Upper lobe of left lung (tissue), 6 donors: ENCODE data around the gene PRAMEF13. TPM values are rescaled to one million over a fixed set of nuclear protein-coding genes. Genes with fewer than 3 reads are reported as not detected.
"Not testable (repeated sequence)": the region's sequence is repeated elsewhere in the genome, so short reads cannot be mapped to it uniquely, and the experiment has no call there.

ENCODE experiments used
- ATAC-seq, 2 donors: fragments of 200-7000 bp; cut with Tn5 transposase; one replicate each; pipeline ENCODE4 v1.9.1; 2022; ENCODE audit warnings: mild to moderate bottlenecking in 2 of 2, moderate library complexity in 2 of 2; ENCODE audit not compliant: low FRiP score in 2 of 2
- DNase-seq, 2 donors: peaks; one replicate each; pipeline ENCODE4 v3.0.0-alpha.2; 2019 to 2020
- H3K27ac ChIP-seq, 4 donors: fragments of 200-600 bp; sonication (generic); one replicate each; pipeline ENCODE4 v1.5.1; 2016 to 2019
- H3K27me3 ChIP-seq, 4 donors: fragments of 200-600 bp; sonication (generic); one replicate each; pipeline ENCODE4 v1.5.1; 2017 to 2019
- H3K36me3 ChIP-seq, 4 donors: fragments of 200-600 bp; sonication (generic); one replicate each; pipeline ENCODE4 v1.5.1; 2016 to 2019
- H3K4me1 ChIP-seq, 4 donors: fragments of 200-600 bp; sonication (generic); one replicate each; pipeline ENCODE4 v1.5.1; 2018 to 2019
- H3K4me3 ChIP-seq, 4 donors: fragments of 200-600 bp; sonication (generic); one replicate each; pipeline ENCODE4 v1.5.1; 2017 to 2019; ENCODE audit warnings: mild to moderate bottlenecking in 2 of 4, moderate library complexity in 1 of 4
- H3K9me3 ChIP-seq, 4 donors: fragments of 200-600 bp; sonication (generic); one replicate each; pipeline ENCODE4 v1.5.1; 2018 to 2019
- WGBS, 2 donors: methylation state at CpG; one replicate each; pipeline ENCODE4 v1.1.5; 2017 to 2018; 5-methylcytosine and 5-hydroxymethylcytosine counted together
- total RNA-seq, 6 donors: library from RNA; depleted of rRNA in 4 of 6; stranded (reverse); fragments of >200 nt in 4 of 6; gene quantifications; one replicate each; pipeline versions ENCODE4 v1.1.0 to v1.2.1, GENCODE V29; 2016 to 2021
- donor health status: DM: no; HTN: no; CAD: no; lungs with moderate emphysema.
- donor health status: DM: no; HTN: yes; CAD: no; lungs with severe emphysema.

The PRAMEF13 gene, protein sequence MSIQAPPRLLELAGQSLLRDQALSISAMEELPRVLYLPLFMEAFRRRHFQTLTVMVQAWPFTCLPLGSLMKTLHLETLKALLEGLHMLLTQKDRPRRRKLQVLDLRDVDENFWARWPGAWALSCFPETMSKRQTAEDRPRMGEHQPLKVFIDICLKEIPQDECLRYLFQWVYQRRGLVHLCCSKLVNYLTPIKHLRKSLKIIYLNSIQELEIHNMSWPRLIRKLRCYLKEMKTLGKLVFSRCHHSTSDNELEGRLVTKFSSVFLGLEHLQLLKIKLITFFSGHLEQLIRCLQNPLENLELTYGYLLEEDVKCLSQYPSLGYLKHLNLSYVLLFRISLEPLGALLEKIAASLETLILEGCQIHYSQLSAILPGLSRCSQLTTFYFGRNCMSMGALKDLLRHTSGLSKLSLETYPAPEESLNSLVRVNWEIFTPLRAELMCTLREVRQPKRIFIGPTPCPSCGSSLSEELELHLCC
- not detected for total RNA-seq

DNA sequence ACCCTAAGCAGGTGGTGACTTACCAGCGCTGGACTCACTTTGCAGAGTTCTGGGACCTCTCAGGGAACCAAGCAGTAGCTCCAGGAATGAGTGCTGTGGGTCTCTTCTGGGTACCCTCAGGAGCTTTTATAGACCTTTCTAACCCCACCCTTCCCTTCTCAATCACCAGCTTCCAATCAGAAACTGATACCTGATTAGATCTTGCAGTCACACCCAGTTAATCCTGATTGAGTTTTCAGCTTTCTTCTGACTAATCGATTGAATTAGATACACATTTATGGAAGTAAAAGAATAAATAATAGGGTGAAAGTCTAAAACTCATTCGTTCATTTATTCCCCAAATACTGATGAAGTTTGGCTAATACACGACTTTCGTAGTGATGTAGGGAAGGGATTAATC lies at the start of gene PRAMEF13:
Gene PRAMEF13, minus strand, starts transcription at position 101 of the 400 bp plus-strand sequence. CDS start 1,820 bp downstream, outside the sequence.
- not testable (repeated sequence) for H3K27ac ChIP-seq, H3K9me3 ChIP-seq, H3K4me1 ChIP-seq, DNase-seq, H3K27me3 ChIP-seq, H3K4me3 ChIP-seq, ATAC-seq, H3K36me3 ChIP-seq
- no CpG with 5 or more reads among the region's 5 CpGs for WGBS, 2 donors

DNA sequence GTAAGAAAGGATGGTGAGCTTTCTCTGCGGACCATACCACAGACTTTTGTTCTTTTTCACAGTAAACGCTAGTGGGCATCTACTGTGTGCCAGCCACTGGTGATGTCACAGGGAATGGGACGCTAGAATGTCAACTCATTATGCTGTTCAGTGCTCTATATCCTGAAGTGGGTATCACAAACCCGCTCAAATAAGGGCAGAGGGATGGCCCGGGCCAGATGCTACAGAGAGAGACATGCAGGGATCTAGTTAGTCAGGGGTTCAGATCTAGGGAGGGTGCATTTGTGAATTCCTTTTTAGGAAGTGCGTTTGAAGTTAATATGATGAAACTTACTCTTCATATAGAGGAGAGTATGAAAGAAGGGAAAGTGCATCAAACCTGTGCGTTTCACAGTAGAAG lies 45.9 kb upstream of the PRAMEF13 start:
- ATAC-seq = peak; percentile 6 to 69
- not testable (repeated sequence) for H3K27ac ChIP-seq, H3K36me3 ChIP-seq, DNase-seq, H3K4me3 ChIP-seq, H3K4me1 ChIP-seq, H3K9me3 ChIP-seq, H3K27me3 ChIP-seq
- WGBS, 2 donors = 77 to 83% methylated on average over 6 to 7 of the region's 7 CpGs

DNA sequence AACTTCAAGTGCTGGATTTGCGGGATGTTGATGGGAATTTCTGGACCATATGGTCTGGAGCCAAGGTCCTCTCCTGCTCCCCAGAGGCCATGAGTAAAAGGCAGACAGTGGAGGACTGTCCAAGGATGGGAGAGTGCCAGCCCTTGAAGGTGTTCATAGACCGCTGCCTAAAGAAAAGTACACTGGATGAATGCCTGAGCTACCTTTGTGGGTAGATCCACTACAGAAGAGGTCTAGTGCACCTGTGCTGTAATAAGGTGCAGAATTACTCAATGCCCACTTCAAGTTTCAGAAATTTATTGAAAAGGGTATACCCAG lies 45.3 kb upstream of the PRAMEF13 start:
- not testable (repeated sequence) for DNase-seq

DNA sequence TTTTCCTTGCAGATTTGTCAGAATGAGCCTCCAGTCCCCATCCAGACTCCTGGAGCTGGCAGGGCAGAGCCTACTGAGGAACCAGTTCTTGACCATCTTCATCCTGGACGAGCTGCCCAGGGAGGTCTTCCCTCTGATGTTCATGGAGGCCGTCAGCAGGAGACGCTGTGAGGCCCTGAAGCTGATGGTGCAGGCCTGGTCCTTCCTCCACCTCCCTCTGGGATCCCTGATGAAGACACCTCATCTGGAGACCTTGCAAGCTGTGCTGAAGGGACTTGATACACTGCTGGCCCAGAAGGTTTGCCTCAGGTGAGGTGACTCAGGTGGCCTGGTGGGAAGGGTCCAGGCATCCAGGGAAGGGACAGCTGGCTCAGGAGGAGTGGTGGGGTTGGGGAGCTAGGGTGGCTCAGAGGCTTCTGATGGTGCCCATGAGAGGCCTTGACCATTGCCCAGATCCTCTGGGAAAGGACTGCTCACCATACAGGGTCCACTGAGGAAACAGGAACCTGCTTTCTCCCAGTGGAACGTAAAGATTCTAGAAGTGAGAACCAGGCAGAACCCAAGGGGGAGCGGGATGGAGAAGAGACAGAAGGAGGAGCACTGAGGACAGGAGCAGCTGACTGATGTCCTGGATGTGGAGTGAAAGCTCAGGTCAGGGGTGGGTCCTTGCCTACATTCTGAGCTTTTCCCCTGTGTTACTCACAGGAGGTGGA lies 44.8 kb upstream of the PRAMEF13 start:
- DNase-seq, H3K9me3 ChIP-seq, H3K36me3 ChIP-seq, ATAC-seq, H3K4me1 ChIP-seq, H3K4me3 ChIP-seq, H3K27ac ChIP-seq, H3K27me3 ChIP-seq: not testable (repeated sequence)
- WGBS, 2 donors = 76 to 77% methylated on average over 5 of the region's 5 CpGs

More for the DNA sequence above, 45.3 kb upstream of the PRAMEF13 start:
- H3K27ac ChIP-seq, H3K36me3 ChIP-seq, H3K4me1 ChIP-seq, ATAC-seq, H3K9me3 ChIP-seq, H3K4me3 ChIP-seq, H3K27me3 ChIP-seq: not testable (repeated sequence)
- 79 to 88% methylated on average over 2 of the region's 2 CpGs for WGBS, 2 donors

DNA sequence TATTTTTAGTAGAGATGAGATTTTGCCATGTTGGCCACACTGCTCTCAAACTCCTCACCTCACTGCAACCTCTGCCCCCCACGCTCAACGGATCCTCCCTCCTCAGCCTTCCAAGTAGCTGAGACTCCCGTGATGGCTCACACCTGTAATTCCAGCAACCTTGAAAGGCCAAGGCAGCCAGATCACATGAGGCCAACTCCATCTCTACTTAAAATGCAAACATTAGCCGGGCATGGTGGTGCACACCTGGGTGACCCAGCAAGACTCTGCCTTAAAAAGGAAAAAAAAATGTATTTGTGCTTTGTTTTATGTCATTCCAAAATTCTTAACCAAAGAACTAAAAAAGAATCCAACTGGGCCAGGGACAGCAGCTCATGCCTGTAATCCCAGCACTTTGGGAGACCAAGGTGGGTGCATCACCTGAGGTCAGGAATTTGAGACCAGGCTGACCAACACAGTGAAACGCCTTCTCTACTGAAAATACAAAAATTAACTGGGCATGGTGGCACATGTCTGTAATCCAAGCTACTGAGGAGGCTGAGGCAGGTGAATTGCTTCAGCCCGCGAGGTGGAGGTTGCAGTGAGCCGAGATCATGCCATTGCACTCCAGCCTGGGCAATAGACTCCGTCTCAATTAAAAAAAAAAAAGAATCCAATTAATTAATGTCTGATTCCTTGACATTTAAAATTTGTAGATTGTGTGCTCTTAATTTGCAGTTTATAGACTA lies 42.5 kb upstream of the PRAMEF13 start:
- peak; percentile 11 to 16 for ATAC-seq
- not testable (repeated sequence) for H3K27me3 ChIP-seq, DNase-seq, H3K4me1 ChIP-seq, H3K36me3 ChIP-seq, H3K9me3 ChIP-seq, H3K27ac ChIP-seq, H3K4me3 ChIP-seq
- 85 to 87% methylated on average over 9 of the region's 9 CpGs for WGBS, 2 donors

DNA sequence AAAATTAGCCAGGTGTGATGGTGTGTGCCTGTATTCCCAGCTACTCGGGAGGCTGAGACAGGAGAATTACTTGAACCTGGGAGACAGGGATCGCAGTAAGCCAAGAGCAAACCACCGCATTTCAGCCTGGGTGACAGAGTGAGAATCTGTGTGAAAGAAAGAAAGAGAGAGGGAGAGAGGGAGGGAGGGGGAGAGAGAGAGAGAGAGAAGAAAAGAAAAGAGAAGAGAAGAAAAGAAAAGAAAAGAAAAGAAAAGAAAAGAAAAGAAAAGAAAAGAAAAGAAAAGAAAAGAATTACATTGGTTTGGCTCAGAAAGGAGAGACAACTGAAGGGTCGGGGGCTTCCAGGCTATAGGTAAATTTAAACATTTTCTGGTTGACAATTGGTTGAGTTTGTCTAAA lies 38.4 kb upstream of the PRAMEF13 start:
- not testable (repeated sequence) for H3K4me1 ChIP-seq, H3K9me3 ChIP-seq, DNase-seq, H3K27me3 ChIP-seq, H3K27ac ChIP-seq, H3K36me3 ChIP-seq, ATAC-seq, H3K4me3 ChIP-seq
- WGBS, 2 donors = 91 to 93% methylated on average over 4 of the region's 4 CpGs

DNA sequence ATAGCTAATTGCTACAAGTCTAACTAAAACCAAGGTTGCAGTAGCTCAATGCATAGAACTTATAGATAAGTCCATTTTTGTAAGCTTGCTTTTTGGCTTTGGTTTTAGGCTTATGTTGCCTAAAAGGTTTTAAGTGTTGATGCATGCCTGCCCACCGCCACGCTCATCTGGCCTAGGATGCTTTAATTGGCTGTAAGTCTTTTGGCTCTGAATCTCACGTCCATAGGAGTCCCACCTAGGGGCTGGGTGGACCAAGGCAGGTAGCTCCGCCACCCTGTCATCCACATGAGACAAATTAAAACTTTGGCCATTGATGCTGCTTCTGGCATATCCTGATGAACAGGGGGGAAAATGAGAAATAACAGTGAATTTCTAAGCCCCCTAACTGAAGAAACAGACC lies 36.4 kb upstream of the PRAMEF13 start:
- H3K9me3 ChIP-seq, H3K4me1 ChIP-seq, H3K4me3 ChIP-seq, H3K36me3 ChIP-seq, H3K27ac ChIP-seq, H3K27me3 ChIP-seq, ATAC-seq, DNase-seq: not testable (repeated sequence)
- 73 to 79% methylated on average over 4 of the region's 4 CpGs for WGBS, 2 donors

DNA sequence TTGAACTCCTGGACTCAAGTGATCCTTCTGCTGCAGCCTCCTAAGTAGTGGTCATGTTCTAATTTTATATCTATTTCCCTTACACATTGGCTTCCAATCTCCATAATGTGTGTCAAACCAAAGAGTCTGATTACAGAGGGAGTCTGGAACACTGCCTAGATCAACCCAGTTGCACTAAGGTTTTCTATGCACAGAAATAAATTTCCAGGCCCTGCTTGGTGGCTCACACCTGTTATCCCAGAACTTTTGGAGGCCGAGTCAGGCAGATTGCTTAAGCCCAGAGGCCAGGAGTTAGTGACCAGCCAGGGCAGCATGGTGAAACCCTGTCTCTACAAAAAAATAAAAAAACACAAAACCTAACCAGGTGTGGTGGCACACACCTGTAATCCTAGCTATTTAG lies 32.8 kb upstream of the PRAMEF13 start:
- not testable (repeated sequence) for H3K36me3 ChIP-seq, ATAC-seq, DNase-seq, H3K4me1 ChIP-seq, H3K4me3 ChIP-seq, H3K27me3 ChIP-seq, H3K27ac ChIP-seq, H3K9me3 ChIP-seq
- 68 to 76% methylated on average over 1 of the region's 1 CpG for WGBS, 2 donors

DNA sequence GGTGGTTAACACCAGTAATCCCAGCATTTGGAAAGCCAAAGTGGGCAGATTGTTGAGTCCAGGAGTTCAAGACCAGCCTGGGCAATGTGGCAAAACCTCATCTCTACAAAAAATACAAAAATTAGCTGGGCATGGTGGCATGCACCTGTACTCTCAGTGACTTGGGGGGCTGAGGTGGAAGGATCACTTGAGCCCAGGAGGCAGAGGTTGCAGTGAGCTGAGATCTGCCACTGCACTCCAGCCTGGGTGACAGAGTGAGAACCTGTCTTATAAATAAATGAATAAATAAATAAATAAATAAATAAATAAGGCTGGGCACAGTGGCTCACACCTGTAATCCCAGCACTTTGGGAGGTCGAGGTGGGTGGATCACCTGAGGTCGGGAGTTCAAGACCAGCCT lies 30.8 kb upstream of the PRAMEF13 start:
- H3K9me3 ChIP-seq, H3K36me3 ChIP-seq, ATAC-seq, H3K27ac ChIP-seq, DNase-seq, H3K27me3 ChIP-seq, H3K4me1 ChIP-seq, H3K4me3 ChIP-seq: not testable (repeated sequence)
- 71 to 73% methylated on average over 2 of the region's 2 CpGs for WGBS, 2 donors

DNA sequence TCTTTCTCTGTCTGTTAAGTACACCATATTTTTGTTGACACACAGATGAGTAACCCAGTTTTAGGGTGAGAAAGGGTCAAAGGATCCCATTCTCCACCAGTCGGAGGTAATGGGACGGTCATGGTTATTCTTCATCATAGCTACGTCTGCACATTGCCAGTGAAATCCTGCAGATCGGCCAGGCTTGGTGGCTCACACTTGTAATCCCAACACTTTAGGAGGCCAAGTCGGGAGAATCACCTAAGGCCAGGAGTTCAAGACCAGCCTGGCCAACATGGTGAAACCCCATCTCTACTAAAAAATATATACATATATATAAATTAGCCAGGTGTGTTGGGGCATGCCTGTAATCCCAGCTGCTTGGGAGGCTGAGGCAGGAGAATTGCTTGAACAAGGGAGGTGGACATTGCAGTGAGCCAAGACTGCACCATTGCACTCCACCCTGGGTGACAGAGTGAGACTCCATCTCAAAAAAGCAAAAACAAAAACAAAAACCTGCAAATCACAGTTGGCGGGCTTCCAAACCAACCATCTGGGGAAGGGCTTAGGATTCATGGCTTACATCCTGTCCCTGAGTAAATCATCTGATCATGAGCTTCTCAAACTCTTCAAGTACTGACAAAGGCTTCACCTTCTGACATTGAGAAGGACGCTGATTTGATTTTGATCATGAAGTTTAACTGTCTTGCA lies 30.0 kb upstream of the PRAMEF13 start:
- not testable (repeated sequence) for H3K9me3 ChIP-seq, DNase-seq, ATAC-seq, H3K27me3 ChIP-seq, H3K4me1 ChIP-seq, H3K4me3 ChIP-seq, H3K36me3 ChIP-seq, H3K27ac ChIP-seq
- WGBS, 2 donors = 78 to 85% methylated on average over 7 of the region's 7 CpGs

DNA sequence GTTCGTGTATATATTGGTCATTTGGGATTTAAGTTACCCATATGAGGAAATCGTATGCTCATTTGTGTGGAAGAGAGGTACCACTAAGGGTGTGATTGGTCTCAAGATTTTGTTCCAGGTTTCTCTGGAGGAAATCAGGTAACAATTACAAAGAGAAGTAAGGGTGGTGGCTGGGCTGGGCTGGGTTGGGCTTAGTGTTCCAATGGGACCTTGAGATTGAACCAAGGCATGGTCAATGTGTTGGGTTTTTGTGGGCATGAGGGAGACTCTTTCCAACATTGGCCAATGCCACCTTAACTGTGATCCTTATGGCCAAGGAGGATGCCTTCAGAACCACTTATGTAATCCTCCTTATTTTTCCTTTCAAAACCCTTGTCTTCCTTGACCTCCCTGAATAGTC lies 29.4 kb upstream of the PRAMEF13 start:
- H3K27ac ChIP-seq, H3K36me3 ChIP-seq, H3K4me3 ChIP-seq, H3K9me3 ChIP-seq, DNase-seq, H3K27me3 ChIP-seq, H3K4me1 ChIP-seq: not testable (repeated sequence)
- peak in 1 of 2 donors; percentile 2 for ATAC-seq
- WGBS, 2 donors = 73 to 82% methylated on average over 2 of the region's 2 CpGs

DNA sequence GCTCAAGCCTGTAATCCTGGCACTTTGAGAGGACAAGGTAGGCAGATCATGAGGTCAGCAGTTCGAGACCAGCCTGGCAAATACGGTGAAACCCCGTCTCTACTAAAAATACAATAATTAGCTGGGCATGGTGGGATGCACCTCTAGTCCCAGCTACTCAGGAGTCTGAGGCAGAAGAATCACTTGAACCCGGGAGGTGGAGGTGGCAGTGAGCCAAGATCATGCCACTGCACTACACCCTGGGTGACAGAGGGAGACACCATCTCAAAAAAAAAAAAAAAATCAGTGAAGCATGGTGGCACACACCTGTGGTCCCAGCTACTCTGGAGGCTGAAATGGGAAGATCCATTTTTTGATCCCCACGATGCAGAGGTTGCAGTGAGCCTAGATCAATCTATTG lies 28.9 kb upstream of the PRAMEF13 start:
- H3K9me3 ChIP-seq, H3K27ac ChIP-seq, DNase-seq, H3K4me1 ChIP-seq, H3K27me3 ChIP-seq, H3K36me3 ChIP-seq, ATAC-seq, H3K4me3 ChIP-seq: not testable (repeated sequence)
- WGBS, 2 donors = 71 to 77% methylated on average over 5 of the region's 5 CpGs
